GM12892 (cell line): ENCODE data around the gene ACP4.

ENCODE experiments used
- POLR2A ChIP-seq: IDR thresholded peaks from 2 replicates; pipeline ENCODE4 v1.6.1; 2011; ENCODE audit warnings: low read depth, low read length, control low read depth
- TAF1 ChIP-seq: IDR thresholded peaks from 2 replicates; pipeline ENCODE4 v1.6.1; 2011; ENCODE audit warnings: low read depth, mild to moderate bottlenecking, control low read depth, low read length, borderline replicate concordance

DNA sequence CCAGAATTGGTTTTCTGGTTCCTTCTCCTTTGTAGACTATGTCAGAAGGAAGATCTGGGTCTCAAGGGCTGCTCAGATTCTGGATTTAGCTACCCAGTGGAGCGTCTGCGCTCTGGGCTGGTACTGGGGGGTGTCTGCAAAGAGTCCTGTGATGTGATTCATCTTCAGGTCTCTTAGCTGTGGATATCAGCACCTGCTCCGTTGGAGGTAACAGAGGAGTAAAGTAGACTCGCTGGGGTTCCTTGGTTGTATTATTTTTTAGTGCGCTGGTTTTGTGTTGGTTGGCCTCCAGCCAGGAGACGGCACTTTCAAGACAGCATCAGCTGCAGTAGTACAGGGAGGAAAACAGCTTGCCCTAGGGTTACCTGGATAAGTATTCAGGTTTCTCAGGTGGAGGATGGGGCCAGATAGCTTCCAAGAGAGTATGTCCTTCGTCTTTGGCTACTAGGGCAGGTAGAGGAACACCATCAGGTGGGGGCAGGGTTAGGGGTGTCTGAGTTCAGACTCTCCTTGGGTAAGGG, 53.5 kb downstream of the ACP4 start:
- TF ChIP-seq POLR2A, result no peak
- no peak for TF ChIP-seq TAF1
